RCC 7860 (cell line): ENCODE results near the gene DAZAP1.

Experiments used
- DNase-seq: peaks from one replicate; pipeline ENCODE4 v3.0.0-alpha.2; 2015; ENCODE audit warnings: low spot score
- FAIRE-seq: peaks from 2 replicates; lab custom pipeline; 2012; peaks lifted over from hg19 to GRCh38; lab: Jason Lieb, UNC

DAZAP1 gene

DNA sequence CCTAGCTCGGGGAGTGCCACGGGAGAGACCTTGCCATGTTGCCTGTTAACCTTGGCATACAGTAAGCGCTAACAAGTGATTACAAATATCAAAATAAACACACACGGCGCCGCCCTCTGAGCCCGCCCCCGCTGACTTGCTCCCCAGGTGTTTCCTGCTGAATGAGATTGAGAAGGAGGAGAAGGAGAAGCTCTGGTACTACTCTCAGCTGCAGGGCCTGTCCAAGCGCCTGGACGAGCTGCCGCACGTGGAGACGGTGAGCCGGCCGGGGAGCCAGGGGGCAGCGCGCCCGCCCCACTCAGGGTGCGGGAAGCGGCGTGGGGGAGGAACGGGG lies 47.6 kb downstream of the DAZAP1 start:
- FAIRE-seq (no peak), DNase-seq (no peak)

DNA sequence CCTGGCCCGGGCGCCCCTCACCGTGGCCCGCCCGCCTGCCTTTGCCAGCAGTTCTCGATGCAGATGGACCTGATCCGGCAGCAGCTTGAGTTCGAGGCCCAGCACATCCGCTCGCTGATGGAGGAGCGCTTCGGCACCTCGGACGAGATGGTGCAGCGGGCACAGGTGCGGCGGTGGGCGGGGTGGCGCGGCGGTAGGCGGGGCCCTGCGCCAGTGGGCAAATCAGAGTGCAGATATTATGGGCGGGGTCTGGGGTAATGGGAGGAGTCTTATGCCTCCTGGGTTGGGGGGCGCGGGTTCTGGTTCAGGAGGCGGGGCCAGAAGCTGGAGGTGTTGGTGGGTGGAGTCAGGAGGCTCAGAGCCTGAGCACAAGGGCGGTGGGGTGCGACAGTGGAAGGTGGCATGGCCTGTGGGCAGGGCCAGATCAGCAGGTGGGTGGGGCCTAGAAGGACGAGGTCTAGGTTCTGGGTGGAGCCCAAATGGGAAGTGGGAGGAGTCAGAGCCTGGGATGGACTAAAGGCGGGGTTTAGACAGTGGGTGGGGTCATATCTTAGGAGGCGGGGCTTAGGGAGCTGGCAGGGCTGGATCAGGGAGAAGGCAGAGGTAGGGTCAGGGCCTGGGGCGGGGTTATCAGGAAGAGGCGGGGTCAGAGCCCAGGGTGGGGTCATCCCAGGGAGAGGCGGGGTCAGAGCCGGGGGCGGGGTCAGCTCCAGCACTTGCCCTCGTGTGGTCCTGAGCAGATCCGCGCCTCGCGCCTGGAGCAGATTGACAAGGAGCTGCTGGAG lies 48.1 kb downstream of the DAZAP1 start:
- peak; percentile 57 for DNase-seq
- FAIRE-seq = no peak

DNA sequence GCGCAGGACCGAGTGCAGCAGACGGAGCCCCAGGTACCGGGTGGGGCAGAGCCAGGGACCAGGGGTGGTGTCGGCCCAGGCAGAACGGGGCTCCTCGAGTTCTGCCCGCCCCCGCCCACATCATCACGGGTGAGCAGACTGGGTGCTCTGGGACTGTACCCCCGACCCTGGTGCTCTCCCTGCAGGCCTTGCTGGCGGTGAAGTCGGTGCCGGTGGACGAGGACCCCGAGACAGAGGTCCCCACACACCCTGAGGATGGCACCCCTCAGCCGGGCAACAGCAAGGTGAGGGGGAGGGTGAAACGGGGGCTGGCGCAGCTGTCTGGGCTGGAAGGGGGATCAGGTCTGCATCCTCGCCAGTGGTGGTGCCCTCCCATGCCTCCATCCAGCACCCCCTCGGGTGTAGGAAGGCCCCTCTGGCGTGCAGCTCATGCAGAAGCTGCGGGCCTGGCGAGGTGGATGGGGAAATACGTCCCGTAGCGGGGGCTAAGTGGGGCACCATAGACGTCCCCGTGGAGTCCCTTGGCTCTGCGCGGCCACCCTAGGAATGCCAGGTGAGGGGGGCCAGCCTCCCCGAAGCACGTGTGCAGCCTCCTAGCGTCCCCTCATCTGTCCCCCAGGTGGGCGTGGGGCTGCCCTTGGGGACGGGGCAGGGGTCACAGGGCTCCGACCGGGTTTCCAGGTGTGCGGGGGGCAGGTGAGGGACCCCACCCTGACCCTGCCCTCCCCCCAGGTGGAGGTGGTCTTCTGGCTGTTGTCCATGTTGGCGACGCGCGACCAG lies 48.9 kb downstream of the DAZAP1 start:
- DNase-seq (no peak), FAIRE-seq (no peak)

DNA sequence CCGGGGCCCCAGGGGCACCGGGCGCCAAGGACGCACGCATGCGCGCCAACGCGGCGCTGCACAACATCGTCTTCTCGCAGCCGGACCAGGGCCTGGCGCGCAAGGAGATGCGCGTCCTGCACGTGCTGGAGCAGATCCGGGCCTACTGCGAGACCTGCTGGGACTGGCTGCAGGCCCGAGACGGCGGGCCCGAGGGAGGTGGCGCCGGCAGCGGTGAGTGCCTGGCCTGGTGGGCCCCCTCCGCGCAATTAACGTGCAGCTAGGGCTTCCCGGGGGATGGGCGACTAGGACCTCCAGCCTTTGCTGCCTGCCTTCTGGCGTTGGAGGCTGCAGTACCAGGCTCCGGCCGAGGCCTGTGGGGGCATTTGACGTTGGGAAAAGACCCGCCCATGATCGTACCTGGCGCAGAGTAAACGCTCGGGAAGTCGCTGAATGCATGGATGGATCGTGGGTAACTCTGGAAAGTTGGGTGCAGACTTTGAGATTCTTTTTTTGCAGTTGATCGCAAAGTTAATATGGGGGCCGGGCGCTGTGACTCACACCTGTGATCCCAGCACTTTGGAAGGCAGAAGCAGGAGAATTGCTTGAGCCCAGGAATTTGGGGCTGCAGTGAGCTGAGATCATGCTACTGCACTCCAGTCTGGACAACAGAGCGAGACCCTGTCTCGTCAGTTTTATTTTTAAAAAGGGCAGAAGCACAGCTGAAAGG lies 49.8 kb downstream of the DAZAP1 start:
- FAIRE-seq = no peak
- DNase-seq = no peak

DNA sequence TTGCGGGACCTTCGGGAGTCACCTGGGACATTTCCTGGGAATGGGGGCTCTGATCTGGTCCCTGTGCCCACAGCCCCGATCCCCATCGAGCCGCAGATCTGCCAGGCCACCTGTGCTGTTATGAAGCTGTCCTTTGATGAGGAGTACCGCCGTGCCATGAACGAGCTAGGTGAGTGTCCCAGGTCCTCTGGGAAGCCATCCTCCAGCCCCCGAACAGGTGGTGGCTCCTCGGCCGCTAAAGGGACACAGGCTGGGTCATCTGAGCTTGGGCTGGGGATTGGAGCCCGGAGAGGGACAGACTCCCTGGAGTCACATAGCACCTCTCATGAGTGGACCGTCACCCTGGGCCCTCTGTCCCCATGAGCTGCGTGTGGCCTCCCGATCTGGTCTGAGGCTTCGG lies 50.5 kb downstream of the DAZAP1 start:
- no peak for DNase-seq
- FAIRE-seq = no peak

DNA sequence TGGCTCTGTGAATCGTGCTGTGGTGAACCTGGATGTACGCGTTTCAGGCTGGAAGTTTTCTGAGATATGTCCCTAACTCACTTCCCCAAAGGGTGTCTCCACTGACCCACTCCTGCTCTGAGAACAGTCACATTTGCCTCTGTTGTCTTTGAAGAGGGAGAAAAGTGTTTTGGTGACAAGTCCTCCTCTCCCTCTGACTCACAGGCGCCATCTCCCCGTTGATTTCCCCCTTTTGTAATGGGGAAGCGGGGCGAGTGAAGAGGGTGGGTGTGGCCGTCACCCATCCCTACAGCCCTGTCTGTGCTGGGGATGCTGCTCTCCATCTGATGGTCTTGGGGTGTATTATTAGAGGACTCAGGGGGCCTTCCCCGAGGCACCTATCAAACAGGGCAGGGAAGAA lies 52.1 kb downstream of the DAZAP1 start:
- FAIRE-seq (no peak), DNase-seq (no peak)

DNA sequence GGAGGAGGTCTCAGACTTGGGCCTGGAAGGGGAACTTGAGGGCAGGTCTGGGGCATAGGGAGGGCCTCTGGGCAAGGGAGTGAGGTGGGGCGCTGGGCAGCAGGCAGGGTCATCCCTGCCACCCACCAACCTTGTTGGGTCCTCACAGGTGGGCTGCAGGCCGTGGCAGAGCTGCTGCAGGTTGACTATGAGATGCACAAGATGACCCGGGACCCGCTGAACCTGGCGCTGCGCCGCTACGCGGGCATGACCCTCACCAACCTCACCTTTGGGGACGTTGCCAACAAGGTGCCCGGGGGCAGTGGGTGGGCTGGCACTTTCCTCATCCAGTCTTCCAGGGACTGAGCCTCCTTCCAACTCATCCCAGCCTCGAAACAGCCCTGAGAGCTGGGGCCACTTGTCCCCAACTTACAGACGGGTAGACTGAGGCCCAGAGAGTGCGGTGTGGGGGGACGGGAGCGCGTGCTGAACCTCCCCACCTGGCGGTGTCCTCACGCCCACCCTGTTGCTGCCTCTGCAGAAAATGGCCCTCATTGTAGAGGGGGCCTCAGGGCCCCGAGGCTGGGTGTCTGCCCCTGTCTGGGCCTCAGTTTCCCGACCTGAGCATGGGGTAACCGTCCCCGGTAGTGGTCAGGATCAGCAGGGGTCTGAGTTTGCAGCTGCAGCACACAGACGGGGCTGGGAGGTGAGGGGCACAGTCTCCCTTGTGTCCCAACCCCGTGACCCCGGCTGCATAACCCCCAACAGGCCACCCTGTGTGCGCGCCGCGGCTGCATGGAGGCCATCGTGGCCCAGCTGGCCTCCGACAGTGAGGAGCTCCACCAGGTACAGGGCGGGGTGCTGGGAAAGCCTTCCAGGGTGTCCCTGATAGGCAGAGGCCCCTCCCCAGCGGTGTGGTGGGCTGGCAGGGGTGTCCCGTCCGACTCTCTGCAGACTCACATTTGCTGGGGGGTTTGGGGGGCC lies 52.9 kb downstream of the DAZAP1 start:
- DNase-seq (no peak), FAIRE-seq (no peak)

DNA sequence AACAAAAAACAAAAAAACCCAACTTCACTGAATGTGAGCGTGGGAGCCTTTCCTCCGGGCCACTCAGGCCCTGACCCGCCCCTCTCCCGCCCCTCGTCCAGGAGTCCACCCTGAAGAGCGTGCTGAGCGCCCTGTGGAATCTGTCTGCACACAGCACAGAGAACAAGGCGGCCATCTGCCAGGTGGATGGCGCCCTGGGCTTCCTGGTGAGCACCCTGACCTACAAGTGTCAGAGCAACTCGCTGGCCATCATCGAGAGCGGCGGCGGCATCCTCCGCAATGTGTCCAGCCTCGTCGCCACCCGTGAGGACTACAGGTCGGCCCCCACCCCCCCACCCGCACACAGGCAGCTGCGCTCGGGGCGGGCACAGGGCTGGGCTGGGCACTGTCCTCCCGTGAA lies 54.5 kb downstream of the DAZAP1 start:
- FAIRE-seq (no peak), DNase-seq (no peak)

DNA sequence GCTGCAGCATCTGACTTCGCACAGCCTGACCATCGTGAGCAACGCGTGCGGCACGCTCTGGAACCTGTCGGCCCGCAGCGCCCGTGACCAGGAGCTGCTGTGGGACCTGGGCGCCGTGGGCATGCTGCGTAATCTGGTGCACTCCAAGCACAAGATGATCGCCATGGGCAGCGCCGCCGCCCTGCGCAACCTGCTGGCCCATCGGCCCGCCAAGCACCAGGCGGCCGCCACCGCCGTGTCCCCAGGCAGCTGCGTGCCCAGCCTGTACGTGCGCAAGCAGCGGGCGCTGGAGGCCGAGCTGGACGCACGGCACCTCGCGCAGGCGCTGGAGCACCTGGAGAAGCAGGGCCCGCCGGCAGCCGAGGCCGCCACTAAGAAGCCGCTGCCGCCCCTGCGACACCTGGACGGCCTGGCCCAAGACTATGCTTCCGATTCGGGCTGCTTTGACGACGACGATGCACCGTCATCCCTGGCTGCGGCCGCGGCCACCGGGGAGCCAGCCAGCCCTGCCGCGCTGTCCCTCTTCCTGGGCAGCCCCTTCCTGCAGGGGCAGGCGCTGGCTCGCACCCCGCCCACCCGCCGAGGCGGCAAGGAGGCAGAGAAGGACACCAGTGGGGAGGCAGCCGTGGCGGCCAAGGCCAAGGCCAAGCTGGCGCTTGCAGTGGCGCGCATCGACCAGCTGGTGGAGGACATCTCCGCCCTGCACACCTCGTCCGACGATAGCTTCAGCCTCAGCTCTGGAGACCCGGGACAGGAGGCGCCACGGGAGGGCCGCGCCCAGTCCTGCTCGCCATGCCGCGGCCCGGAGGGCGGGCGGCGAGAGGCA lies 58.0 kb downstream of the DAZAP1 start:
- DNase-seq (no peak), FAIRE-seq (no peak)

DNA sequence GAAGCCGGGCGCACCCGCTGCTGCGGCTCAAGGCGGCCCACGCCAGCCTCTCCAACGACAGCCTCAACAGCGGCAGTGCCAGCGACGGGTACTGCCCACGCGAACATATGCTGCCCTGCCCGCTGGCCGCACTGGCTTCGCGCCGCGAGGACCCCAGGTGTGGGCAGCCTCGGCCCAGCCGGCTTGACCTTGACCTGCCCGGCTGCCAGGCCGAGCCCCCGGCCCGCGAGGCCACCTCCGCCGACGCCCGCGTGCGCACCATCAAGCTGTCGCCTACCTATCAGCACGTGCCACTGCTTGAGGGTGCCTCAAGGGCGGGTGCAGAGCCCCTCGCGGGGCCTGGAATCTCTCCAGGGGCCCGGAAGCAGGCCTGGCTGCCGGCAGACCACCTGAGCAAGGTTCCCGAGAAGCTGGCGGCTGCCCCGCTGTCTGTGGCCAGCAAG lies 58.7 kb downstream of the DAZAP1 start:
- no peak for DNase-seq
- no peak for FAIRE-seq

DNA sequence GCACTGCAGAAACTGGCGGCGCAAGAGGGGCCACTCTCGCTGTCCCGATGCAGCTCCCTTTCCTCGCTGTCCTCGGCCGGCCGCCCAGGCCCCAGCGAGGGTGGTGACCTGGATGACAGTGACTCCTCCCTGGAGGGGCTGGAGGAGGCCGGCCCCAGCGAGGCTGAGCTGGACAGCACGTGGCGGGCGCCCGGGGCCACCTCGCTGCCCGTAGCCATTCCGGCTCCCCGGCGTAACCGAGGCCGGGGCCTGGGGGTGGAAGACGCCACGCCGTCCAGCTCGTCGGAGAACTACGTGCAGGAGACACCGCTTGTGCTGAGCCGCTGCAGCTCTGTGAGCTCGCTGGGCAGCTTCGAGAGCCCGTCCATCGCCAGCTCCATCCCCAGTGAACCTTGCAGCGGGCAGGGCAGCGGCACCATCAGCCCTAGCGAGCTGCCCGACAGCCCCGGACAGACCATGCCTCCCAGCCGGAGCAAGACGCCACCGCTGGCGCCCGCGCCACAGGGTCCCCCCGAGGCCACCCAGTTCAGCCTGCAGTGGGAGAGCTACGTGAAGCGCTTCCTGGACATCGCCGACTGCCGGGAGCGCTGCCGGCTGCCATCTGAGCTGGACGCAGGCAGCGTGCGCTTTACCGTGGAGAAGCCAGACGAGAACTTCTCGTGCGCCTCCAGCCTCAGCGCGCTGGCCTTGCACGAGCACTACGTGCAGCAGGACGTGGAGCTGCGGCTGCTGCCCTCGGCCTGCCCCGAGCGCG lies 59.3 kb downstream of the DAZAP1 start:
- DNase-seq = no peak
- FAIRE-seq = no peak

DNA sequence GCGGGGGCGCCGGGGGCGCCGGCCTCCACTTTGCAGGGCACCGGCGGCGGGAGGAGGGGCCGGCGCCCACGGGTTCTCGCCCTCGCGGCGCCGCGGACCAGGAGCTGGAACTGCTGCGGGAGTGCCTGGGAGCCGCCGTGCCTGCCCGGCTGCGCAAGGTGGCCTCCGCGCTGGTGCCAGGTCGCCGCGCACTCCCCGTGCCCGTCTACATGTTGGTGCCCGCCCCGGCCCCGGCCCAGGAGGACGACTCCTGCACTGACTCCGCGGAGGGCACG lies 59.8 kb downstream of the DAZAP1 start:
- DNase-seq (no peak), FAIRE-seq (no peak)

DNA sequence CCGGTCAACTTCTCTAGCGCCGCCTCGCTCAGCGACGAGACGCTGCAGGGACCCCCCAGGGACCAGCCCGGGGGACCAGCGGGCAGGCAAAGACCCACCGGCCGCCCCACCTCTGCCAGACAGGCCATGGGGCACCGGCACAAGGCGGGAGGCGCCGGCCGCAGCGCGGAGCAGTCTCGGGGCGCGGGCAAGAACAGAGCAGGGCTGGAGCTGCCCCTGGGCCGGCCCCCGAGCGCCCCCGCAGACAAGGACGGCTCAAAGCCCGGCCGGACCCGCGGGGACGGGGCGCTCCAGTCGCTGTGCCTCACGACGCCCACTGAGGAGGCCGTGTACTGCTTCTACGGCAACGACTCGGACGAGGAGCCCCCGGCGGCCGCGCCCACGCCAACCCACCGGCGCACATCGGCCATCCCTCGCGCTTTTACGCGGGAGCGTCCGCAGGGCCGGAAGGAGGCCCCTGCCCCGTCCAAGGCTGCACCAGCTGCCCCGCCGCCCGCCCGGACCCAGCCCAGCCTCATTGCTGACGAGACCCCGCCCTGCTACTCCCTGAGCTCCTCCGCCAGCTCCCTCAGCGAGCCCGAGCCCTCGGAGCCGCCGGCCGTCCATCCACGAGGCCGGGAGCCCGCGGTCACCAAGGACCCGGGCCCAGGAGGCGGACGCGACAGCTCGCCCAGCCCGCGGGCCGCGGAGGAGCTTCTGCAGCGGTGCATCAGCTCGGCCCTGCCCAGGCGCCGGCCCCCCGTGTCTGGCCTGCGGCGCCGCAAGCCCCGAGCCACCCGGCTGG lies 60.3 kb downstream of the DAZAP1 start:
- no peak for FAIRE-seq
- DNase-seq = no peak

DNA sequence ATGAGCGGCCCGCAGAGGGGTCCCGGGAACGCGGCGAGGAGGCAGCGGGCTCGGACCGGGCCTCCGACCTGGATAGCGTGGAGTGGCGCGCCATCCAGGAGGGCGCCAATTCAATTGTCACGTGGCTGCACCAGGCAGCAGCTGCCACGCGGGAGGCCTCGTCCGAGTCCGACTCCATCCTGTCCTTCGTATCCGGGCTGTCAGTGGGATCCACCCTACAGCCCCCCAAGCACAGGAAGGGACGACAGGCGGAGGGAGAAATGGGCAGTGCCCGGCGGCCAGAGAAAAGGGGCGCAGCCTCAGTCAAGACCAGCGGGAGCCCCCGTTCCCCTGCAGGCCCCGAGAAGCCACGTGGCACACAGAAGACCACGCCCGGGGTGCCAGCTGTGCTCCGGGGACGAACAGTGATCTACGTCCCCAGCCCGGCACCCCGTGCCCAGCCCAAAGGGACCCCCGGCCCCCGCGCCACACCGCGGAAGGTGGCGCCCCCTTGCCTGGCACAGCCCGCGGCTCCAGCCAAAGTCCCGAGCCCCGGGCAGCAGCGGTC lies 61.0 kb downstream of the DAZAP1 start:
- no peak for FAIRE-seq
- no peak for DNase-seq

DNA sequence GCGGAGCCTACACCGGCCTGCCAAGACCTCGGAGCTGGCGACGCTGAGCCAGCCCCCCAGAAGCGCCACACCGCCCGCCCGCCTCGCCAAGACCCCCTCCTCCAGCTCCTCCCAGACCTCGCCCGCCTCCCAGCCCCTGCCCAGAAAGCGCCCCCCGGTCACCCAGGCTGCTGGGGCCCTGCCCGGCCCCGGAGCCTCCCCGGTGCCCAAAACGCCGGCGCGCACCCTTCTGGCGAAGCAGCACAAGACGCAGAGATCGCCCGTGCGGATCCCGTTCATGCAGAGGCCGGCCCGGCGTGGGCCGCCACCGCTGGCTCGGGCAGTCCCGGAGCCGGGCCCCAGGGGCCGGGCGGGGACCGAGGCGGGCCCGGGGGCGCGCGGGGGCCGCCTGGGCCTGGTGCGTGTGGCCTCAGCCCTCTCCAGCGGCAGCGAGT lies 61.5 kb downstream of the DAZAP1 start:
- DNase-seq (no peak), FAIRE-seq (no peak)

DNA sequence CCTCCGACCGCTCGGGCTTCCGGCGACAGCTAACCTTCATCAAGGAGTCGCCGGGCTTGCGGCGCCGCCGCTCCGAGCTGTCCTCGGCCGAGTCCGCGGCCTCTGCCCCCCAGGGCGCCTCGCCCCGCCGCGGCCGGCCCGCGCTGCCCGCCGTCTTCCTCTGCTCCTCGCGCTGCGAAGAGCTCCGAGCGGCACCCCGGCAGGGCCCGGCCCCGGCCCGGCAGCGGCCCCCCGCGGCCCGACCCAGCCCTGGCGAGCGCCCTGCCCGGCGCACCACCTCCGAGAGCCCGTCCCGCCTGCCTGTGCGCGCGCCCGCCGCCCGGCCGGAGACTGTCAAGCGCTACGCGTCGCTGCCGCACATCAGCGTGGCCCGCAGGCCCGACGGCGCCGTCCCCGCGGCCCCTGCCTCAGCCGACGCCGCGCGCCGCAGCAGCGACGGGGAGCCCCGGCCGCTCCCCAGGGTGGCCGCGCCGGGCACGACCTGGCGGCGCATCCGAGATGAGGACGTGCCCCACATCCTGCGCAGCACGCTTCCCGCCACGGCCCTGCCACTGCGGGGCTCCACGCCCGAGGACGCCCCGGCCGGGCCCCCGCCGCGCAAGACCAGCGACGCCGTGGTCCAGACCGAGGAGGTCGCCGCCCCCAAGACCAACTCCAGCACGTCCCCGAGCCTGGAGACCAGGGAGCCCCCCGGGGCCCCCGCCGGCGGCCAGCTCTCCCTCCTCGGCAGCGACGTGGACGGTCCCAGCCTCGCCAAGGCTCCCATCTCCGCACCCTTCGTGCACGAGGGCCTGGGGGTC lies 62.1 kb downstream of the DAZAP1 start:
- DNase-seq (no peak), FAIRE-seq (no peak)

DNA sequence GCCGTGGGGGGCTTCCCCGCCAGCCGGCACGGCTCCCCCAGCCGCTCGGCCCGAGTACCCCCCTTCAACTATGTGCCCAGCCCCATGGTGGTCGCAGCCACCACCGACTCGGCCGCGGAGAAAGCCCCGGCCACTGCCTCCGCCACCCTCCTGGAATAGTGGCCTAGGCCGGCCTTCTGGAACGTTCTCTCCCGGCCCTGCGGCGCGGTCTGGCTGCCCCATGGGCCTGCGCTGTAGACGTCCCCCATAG lies 62.6 kb downstream of the DAZAP1 start:
- DNase-seq = no peak
- FAIRE-seq = no peak
